HG02852 (cell line): ENCODE results near the gene KASH5.
"Not testable (repeated sequence)": the region's sequence is repeated elsewhere in the genome, so short reads cannot be mapped to it uniquely, and the experiment has no call there.

Source experiments
- ATAC-seq: cut with Tn5 transposase; IDR thresholded peaks from one replicate; pipeline ENCODE4 v1.9.1; 2021; ENCODE audit warnings: mild to moderate bottlenecking, moderate library complexity; ENCODE audit not compliant: unreplicated experiment

KASH5 gene

DNA sequence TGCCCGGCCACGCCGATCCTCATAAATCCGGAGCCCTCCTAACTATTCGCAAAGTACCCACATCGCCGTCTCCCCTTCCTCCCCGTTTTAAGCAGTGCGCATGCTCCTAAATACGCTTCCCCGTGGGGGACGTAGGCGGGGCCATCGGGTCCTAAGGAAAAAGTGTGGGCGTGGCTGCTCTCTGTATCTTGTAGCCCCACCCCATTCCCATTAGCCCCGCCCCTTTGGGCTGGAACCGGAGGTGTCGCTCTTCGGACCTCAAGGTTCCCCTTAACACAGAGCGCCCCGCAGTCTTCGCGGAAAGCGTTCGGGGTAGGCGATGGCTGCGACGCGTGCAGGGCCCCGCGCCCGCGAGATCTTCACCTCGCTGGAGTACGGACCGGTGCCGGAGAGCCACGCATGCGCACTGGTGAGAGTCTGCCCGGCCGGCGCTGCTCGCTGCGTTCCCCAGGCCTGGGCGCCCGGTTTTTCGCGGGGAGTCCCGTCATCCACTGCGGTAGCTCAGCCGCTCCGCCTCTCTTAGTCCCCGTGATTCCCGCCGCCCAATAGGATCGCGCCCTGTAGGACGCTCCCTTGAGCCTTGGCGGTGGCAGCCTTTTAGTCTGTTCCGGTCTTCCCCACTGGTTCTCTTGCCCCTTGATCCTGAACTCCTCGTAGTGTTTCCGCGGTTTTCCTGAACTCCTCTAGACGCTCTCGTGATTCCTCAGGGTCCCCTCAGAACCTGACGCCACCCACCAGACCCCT, 65.1 kb downstream of the KASH5 start, which contains the start of gene ALDH16A1:
TSS of gene ALDH16A1 (plus strand) at position 213 of the 744 bp plus-strand sequence. CDS start at position 320, 107 bp downstream.
- ATAC-seq = peak; percentile 76

DNA sequence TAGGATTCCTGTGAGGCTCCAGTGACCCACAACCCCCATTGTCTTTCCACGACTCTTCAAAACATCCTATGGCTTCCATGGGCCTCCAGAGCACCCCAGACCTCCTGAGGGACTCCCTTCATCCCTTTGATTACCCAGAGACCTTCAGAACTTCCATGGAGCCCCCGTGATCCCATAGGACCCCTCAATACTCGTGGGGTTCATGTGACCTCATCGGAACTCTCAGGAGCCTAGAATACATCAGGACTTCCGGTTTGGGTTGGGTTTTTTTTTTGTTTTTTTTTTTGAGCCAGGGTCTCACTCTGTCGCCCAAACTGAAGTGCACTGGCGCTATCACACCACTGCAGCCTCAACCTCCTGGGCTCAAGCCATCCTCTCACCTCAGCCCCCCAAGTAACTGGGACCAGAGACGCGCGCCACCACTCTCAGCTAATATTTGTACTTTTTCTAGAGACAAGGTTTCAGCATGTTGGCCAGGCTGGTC, 65.8 kb downstream of the KASH5 start:
- no peak for ATAC-seq

DNA sequence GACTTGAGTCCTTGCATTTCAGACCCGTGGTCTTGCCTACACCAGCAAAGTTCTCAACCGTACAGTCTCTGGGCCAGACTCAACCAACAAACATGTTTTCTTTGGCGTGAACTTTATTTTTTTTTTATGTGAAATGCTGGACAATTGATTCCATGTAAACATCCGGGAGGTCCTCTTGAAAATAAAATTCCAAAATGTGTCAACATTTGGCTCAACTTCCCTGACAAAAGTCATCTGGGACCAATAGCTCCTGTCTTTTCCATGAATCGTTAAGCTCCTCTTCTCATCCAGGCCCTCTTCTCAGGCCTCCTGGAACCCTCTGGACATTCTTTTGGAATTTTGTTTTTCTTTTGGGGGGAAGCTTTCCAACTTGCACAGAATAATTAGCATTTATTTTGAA, 67.7 kb downstream of the KASH5 start:
- no peak for ATAC-seq

DNA sequence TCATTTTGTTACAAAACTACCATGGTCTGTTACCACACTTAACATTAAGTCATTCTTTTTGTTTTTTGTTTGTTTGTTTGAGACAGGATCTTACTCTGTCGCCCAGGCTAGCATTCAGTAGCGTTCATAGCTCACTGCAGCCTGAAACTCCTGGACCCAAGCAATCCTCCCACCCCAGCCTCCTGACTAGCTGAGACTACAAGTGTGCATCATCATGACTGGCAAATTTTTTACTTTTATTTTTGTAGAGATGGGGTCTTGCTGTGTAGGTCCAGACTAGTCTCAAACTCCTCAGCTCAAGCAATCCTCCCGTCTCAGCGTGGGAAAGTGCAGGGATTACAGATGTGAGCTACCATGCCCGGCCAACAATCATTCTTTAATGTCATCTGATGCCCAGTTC, 68.3 kb downstream of the KASH5 start:
- no peak for ATAC-seq

DNA sequence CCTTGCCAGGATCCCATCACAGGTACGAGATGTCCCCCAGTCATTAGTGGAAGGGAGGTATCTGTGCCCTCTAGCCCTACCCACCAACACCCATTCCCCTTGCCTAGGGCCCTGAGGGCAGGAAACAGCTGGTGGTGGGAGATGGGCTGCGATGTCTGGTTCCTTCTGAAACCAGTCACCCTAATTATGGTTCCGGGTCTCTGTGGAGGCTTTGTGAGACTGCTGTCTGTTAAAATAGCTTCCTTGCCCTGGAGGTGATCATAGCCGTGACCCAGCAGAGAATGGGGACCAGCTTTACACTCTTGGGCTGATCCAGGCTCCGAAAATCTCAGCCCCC, 70.5 kb downstream of the KASH5 start:
- no peak for ATAC-seq

DNA sequence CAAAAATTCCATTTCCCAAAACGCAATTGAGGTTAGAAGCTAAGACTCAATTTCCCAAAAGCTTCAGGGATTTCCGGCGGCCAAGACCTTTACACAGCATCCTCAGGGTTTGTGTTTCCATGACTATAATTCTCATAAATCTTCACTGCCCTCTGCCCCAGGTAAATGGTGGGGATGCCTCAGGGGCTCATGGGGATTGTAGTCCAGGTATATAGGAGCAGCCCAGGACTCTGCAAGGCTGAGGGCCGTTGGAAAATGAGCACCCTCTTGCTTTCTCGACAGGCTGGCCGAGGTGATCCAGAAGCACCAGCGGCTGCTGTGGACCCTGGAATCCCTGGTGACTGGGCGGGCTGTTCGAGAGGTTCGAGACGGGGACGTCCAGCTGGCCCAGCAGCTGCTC, 71.3 kb downstream of the KASH5 start:
- ATAC-seq = no peak

DNA sequence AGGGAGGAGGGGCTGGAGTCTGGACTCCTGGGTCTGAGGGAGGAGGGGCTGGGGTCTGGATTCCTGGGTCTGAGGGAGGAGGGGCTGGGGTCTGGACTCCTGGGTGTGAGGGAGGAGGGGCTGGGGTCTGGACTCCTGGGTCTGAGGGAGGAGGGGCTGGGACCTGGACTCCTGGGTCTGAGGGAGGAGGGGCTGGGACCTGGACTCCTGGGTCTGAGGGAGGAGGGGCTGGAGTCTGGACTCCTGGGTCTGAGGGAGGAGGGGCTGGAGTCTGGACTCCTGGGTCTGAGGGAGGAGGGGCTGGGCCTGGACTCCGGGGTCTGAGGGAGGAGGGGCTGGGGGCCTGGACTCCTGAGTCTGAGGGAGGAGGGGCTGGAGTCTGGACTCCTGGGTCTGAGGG, 73.1 kb downstream of the KASH5 start:
- not testable (repeated sequence) for ATAC-seq

DNA sequence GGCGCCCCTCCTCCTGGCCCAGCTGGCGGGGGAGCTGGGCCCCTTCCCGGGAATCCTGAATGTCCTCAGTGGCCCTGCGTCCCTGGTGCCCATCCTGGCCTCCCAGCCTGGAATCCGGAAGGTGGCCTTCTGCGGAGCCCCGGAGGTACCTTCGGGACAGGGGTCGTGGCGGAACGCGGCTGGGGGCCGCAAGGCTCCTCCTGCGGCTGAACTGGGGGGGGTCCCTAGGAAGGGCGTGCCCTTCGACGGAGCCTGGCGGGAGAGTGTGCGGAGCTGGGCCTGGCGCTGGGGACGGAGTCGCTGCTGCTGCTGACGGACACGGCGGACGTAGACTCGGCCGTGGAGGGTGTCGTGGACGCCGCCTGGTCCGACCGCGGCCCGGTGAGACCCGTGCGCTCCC, 73.6 kb downstream of the KASH5 start:
- ATAC-seq = no peak

DNA sequence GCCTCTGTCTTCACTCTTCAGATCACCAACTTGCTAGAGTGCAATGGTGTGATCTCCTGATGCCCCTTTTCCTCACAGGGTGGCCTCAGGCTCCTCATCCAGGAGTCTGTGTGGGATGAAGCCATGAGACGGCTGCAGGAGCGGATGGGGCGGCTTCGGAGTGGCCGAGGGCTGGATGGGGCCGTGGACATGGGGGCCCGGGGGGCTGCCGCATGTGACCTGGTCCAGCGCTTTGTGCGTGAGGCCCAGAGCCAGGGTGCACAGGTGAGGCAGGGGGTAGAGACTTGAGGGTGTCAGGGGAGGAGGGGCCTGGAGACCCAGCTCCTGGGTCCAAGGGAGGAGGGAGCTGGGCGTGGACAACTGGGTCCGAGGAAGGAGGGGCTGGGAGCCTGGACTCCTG, 74.4 kb downstream of the KASH5 start:
- no peak for ATAC-seq

DNA sequence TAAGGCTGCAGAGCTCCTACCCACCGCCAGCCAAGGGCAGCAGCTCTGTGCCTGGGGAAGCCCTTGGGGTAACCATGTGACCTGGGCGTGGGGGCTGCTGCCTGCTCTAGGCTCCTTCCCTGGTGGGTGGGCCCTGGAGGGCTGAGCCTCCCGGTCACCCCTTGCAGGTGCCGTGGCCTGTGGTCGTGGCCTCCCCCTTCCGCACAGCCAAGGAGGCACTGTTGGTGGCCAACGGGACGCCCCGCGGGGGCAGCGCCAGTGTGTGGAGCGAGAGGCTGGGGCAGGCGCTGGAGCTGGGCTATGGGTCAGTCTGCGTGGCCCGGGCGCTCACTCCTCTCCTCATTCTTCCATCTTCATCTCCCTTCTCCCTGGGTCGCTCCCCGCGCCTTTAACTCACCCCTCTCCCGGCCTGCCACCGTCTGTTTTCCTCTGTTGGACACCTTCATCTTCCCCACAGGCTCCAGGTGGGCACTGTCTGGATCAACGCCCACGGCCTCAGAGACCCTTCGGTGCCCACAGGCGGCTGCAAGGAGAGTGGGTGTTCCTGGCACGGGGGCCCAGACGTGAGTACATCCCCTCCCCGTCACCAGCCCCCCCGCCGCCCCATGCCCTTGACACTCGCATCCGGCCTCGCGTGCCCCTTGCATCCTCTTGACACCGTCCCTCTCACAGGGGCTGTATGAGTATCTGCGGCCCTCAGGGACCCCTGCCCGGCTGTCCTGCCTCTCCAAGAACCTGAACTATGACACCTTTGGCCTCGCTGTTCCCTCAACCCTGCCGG, 76.1 kb downstream of the KASH5 start:
- ATAC-seq = no peak

DNA sequence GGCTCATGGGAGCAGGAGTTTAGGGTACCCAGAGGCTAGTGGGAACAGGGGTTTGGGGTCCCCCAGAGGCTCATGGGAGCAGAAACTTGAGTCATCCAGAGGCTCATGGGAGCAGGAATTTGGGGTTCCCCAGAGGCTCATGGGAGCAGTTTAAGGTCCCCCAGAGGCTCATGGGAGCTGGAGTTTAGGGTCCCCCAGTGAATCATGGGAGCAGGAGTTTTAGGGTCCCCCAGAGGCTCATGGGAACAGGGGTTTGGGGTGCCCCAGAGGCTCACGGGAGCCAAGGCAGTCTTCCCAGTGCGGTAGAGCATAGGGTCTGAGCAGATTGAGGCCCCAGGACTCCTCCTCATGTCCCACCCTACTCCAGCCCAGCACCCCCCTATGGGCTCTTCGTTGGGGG, 77.3 kb downstream of the KASH5 start:
- ATAC-seq = no peak
